GM19043 (cell line): Measurements from ENCODE around the gene SETDB1.
"Not testable (repeated sequence)": the region's sequence is repeated elsewhere in the genome, so short reads cannot be mapped to it uniquely, and the experiment has no call there.

ENCODE experiments used
- ATAC-seq: cut with Tn5 transposase; IDR thresholded peaks from one replicate; pipeline ENCODE4 v1.9.1; 2021; ENCODE audit warnings: low read depth; ENCODE audit not compliant: unreplicated experiment

The SETDB1 gene

DNA sequence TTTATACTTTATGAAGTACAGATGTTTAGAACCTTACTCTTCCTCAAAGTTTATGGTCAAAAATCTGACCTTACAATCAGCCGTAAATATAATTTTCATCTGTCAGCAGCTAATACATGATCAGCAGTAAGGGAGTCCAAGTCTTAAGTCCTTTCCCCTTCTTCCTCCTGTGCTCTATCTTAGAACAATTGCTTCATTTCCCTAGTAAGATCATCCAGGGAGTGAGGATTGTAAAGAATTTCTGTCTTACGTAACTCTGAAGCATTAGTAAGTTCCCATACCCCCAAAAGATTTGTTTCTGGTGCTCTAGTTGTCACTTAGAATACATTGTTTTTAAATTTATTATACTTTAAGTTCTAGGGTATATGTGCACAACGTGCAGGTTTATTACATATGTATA is 2.1 kb downstream of the SETDB1 start:
- ATAC-seq: no peak

DNA sequence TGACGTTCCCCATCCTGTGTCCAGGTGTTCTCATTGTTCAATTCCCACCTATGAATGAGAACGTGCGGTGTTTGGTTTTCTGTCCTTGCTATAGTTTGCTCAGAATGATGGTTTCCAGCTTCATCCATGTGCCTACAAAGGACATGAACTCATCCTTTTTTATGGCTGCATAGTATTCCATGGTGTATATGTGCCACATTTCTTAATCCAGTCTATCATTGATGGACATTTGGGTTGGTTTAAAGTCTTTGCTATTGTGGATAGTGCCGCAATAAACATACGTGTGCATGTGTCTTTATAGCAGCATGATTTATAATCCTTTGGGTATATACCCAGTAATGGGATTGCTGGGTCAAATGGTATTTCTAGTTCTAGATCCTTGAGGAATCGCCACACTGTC is 2.6 kb downstream of the SETDB1 start:
- not testable (repeated sequence) for ATAC-seq

DNA sequence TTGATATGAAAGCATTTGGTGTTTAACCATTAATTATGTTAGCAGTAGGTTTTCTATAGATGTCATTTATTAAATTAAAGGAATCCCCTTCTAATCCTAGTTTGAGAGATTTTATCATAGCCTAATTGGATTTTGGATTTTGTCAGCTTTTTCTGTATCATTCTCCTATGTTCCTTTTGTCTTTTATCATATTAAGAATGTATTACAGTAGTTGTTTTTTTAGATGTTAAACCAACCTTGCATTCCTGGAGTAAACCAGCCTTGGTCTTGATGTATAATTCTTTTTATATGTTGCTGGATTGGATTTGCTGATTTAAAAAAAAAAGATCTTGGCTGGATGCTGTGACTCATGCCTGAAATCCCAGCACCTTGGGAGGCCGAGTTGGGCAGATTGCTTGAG is 5.6 kb downstream of the SETDB1 start:
- no peak for ATAC-seq

DNA sequence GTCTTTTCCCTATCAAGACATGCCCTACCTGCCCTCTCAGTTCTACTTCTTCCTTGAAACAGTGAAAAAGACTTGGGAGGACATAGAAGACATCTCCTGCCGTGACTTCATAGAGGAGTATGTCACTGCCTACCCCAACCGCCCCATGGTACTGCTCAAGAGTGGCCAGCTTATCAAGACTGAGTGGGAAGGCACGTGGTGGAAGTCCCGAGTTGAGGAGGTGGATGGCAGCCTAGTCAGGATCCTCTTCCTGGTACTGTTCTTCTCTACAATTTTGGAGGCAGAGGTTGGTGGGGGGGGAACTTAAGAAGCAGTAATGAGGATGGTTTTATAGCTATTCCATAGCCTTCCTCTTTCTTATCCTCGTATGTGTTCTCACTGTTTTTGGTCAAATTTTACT is 18.7 kb downstream of the SETDB1 start:
- ATAC-seq: no peak

DNA sequence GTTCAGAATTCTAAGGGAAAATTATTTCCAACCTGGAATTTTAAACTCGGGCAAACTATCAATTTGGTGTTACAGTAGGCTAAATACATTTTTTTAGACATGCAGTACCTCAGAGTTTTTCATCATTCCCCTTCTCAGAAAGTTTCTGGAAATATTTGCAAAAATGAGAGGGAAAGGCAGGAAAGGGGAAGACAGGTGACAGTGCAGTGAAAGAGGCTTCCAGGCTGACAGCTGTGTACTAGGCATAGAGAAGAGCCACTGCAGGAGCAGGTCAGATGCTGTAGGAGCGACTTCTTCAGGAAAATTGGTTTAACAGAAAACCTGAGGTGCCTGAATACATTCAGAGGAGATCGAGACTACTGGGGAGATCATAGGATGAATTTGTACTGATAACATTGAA is 28.5 kb downstream of the SETDB1 start:
- no peak for ATAC-seq

DNA sequence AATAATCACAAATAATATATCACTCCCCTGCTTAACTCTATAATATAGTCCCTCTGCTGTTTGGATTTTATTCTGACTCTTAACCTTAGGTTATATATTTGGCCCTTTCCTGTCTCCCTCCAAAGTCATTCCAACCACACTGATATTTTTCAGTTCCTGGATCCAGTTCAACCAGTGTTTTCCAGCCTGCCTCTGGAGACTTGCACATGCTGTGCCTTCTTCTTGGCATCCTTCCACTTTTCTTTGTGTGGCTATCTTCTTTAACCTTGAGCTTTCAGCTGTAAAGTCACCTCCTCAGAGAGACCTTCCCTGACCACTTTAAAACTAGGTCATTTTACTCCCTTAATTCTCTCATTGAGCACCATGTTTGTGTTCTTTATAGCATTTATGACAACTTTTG is 29.1 kb downstream of the SETDB1 start:
- ATAC-seq: no peak

DNA sequence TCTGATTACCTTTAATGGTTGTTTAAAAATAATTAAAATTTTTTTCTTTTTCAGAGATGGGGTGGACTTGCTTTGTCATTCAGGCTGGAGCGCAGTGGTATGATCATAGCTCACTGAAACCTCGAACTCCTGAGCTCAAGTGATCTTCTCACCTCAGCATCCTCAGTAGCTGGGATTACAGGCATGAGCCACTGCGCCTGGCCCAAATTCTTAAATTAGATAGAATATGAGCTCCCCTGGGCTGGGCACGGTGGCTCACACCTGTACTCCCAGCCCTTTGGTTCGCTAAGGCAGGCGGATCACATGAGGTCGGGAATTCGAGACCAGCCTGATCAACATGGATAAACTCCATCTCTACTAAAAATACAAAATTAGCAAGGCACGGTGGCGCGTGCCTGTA is 31.5 kb downstream of the SETDB1 start:
- ATAC-seq: no peak

DNA sequence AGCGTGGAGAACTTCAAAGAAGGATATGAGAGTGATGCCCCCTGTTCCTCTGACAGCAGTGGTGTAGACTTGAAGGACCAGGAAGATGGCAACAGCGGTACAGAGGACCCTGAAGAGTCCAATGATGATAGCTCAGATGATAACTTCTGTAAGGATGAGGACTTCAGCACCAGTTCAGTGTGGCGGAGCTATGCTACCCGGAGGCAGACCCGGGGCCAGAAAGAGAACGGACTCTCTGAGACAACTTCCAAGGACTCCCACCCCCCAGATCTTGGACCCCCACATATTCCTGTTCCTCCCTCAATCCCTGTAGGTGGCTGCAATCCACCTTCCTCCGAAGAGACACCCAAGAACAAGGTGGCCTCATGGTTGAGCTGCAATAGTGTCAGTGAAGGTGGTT is 34.5 kb downstream of the SETDB1 start:
- no peak for ATAC-seq

DNA sequence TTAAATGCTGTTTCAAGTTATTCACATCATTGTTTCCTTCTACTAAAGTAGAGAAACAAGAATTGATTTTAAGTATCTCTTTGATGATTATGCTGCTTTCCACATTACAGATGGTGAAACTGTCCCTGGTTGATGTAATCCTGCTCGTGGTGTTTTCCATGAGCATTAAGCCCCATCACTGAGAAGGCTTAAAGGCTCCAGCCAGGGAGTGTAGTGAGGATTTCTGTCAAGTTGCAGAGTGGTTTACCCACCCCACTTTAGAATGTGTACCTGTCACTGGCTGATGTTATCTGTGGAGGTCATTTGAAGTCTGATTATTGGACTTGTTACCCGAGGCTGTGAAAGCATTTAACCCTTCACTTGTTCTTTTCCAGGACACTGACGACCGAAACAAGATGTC is 35.6 kb downstream of the SETDB1 start:
- no peak for ATAC-seq

DNA sequence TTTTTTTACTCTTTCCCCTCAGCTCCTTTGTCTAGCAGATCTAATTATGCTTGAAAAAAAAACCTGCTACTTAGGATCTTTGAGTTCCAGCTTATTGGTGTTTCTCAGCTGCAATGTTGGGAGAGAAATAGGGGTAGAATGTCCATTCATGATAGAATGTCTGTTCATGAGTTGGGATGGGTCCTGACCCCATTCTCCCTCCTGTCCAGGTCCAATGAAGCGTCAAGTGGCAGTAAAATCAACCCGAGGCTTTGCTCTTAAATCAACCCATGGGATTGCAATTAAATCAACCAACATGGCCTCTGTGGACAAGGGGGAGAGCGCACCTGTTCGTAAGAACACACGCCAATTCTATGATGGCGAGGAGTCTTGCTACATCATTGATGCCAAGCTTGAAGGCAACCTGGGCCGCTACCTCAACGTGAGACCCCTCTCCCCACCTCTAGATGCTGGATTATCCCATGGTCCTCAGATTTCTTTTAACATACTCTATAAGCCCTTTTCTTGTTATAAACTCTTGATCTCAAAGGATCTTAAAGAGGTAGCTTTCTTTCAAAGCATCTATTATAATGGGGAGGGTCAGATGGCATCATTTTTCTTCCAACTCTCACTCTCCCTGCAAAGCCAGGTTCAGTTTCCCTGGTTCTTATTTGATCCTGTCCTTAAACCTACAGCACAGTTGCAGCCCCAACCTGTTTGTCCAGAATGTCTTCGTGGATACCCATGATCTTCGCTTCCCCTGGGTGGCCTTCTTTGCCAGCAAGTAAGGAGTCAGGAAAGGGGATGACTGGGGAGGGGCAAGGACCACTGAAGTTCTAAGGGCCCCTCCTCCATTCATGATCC is 37.4 kb downstream of the SETDB1 start:
- ATAC-seq: no peak

DNA sequence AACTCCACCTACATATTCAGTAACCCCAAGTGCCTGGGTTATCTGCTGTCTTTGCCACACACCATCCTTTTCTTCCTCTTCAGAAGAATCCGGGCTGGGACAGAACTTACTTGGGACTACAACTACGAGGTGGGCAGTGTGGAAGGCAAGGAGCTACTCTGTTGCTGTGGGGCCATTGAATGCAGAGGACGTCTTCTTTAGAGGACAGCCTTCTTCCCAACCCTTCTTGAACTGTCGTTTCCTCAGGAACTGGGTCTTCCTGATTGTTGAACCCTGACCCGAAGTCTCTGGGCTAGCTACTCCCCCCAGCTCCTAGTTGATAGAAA is 38.0 kb downstream of the SETDB1 start:
- no peak for ATAC-seq

DNA sequence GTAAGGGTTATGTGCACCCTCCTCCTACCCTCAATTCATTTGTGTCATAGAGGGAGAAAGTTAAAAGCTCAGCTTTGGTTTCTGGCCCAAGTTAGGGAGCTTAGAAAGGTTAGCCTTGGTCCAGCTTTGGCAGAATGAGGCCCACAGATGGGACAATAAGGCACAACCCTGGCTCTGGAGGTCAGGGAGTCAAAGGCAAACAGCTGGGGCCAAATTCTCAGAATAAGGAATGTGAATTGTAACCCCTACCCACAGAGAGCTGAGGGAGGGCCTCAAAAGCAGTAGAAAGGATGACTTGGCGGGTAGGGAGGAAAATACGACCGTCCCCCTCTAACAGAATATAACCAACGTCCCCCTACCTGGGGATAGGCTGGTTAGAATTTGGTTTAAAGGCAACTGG is 39.4 kb downstream of the SETDB1 start:
- no peak for ATAC-seq

DNA sequence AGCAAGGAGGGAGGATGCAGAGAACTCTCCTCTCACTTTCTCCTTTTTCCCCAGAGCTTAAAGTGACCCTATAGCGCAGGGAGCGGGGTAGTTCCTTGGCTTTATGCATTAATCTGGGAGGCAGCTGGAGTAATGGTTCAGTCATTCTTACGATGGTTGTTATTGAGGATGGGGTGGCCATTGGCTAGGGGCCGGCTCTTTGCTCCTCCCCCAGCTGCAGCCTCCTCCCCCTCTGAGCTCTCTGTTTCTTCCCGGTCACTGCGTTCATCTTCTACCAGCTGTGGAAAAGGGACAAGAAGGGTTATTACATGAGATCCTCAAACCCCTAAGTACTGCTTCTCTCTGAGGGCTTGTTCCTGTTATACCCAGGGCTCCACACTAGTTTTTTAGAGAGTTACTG is 39.8 kb downstream of the SETDB1 start:
- ATAC-seq: no peak

DNA sequence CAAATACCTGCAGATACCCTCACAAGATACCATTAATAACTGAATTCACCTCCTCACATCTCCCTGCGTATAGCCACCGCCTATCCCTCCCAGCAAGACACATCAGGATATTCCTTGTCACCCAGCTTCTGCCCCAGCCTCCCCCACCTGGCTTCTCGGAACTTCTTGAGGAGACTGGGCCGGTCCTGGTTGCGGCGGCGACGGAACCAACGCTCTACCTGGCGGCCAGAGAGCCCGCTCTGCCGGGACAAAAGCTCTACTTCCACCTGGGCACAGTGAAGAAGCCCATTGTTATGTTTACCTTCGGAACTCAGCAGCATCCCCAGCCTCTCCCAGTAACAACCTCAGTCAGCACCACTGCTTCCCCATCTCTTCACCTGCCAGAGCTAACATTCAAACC is 41.8 kb downstream of the SETDB1 start:
- ATAC-seq: no peak

DNA sequence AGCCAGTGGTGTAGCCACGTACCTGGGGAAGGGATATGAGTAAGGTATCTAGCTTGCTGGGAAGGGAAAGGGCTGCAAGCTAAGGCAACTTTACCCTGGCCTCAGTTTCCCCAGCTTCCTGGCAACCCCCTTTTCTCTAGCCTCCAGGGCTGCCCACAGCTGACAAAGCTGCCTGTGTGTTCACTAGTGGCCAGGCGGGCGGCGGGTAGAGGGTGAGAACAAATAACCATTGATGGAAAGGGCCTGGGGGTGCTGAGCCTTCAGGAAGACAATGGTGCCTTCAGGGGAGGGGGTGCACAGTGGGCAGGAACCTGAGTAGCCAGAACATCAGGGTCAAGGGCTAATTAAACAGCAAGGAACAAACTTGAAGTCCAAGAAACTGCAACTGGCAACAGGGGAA is 42.3 kb downstream of the SETDB1 start:
- no peak for ATAC-seq

DNA sequence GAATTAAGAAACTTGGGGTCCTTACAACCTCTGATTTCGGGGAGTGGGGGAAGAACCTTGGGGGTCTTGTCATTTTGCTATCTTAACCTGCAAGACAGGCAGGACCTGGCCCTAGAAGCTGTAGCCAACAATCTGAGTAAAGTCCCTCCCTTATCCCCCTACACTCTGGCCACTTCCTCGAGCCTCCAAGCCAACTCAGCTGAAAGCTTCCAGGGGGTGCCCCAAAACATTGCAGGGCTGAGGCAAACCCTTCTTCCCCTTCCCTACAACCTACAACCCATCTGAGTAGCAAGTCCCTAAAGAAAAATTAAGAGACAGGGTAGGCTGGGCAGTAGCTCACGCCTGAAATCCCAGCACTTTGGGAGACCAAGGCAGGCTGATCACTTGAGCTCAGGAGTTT is 43.5 kb downstream of the SETDB1 start:
- ATAC-seq: no peak

DNA sequence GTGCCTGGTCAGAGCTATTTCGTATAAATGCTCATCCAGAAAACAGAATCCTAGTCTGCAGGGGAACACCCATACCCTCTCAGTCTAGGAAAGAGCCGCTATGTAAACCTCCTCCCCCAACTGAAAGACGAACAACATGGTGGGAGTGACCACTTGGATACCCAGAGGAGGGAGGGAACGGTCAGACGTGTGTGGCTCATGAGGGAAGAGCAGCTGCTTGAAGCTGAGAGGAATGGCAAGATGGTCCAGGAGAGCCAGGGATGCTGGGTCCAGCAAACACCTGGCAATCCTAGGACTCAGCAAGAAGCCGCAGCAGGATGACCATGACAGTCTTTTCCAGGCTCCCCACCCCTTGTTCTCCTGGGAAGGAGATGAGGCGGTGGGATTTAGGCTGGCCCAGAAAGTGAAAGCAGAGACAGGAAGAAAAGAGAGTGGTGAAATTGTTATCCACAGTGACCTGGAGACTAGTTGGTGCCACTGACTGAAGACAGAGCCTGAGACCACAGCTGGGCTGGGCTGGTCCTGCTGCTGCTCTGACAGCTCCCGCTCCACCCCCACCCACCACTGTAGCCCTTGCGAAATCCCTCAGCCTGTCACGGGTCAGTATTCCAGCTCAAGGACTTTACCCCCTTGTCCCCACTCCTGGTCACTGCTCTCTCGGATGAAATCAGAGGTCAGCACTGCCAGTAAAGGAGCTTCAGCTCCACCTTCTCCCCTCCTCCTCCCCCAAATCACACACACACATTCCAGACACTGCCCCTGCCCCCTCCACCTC is 44.8 kb downstream of the SETDB1 start:
- ATAC-seq: no peak

DNA sequence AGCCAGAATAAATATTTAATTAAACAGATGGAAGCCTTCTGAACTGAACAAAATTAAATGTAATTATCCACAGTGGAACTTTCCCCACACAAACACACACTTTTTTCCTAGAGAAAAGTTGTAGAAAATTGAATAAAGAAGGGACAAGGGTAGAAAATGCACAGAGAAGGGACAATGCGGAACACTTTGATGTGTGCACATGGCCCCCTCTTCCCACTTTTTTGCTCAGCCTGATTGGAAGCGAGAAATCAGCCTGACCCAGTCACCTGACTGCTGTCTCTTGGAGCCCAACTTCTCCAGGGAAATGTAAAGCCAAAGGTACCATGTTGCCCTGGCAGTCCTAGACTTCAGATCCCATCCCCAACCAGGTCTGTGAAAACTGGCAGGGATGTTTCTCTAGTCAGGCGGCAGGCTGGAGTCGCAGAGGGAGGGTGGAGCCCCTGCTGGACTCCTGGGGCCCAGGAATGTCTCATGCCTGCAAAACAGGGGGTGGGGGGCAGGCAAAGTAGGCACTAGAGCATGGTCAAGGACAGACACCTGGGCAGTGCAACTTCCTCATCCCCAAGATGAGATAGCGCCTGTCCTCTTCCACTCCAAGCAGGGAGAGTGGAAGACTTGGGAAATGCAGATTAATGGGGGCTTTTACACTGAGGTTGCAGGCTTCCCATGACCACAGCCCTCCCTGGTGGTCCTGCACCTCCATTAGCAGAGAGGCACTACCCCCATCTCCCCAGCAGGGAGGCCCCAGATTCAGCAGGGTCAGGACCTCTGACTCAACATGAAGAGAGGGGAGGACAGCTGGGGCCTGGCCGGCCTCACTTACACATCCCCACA is 45.6 kb downstream of the SETDB1 start:
- ATAC-seq: no peak

DNA sequence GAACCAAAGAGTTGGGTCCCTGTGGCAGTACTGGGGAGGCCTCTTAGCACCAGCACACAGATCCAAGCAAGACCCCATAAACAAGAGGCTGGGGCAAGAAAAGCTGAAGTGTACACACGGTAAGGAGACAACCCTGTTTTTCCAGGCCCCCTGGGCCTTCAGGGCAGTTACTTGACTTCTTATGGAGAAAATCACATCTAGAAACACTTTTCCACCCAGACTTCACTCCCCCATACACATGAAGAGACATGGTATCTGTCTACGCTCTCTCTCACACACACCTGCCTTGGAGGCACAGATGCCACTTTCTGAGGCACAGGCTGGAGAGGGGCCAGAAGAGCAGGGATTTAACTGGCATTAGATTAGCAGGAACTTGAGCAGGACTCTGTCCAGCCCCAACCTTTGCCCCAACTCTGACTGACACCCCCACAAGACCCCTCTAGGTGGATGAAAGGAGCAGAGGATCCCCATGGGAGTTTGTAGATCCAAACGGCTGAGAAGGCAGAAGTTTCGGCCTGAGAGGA is 46.3 kb downstream of the SETDB1 start:
- ATAC-seq: no peak

DNA sequence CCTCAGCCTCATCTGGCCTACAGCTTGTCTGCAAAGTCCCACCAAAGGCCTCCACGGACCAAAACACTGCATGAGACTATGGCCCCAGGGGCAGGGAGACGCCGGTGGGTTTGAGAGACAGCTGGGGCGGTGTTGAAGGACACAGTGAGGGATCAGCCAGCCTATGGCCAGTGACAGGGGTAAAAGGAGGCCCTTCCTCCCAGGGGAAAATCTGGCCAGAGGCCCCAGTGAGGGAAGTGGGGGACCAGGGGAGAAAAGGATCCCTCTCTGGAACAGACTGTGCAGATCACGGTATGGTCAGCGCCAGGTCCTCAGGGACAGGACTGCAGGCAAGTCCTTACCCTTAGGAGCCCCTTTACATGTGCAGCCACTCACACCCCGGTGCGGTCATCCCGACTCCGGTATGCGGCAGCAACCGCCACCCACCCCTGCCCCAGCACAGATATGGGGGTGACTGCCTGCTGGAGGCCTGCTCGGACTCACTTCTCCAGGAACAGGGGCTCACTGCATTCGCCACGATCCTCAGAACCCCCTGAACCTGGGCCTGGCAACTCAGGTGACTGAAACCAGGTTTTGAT is 47.2 kb downstream of the SETDB1 start:
- no peak for ATAC-seq
